Stimulated activated CD8-positive, alpha-beta memory T cell treated with anti-CD3 and anti-CD28 coated beads, Interleukin-7, amount 100 ng/mL, for 4 hours (primary cell): ENCODE results near the gene WDR53.
"Not testable (repeated sequence)": the region's sequence is repeated elsewhere in the genome, so short reads cannot be mapped to it uniquely, and the experiment has no call there.

Experiments used
- DNase-seq, 2 donors: peaks; one replicate each; pipeline ENCODE4 v3.0.0-alpha.2; 2020; ENCODE audit warnings: low read depth in 2 of 2

The WDR53 gene

GRCh38 chr3:196518966-196519717 lies 49.2 kb downstream of the WDR53 start:
- peak in 1 of 2 donors; percentile 27 for DNase-seq

GRCh38 chr3:196517919-196518318 lies 50.4 kb downstream of the WDR53 start:
- no peak for DNase-seq

DNA sequence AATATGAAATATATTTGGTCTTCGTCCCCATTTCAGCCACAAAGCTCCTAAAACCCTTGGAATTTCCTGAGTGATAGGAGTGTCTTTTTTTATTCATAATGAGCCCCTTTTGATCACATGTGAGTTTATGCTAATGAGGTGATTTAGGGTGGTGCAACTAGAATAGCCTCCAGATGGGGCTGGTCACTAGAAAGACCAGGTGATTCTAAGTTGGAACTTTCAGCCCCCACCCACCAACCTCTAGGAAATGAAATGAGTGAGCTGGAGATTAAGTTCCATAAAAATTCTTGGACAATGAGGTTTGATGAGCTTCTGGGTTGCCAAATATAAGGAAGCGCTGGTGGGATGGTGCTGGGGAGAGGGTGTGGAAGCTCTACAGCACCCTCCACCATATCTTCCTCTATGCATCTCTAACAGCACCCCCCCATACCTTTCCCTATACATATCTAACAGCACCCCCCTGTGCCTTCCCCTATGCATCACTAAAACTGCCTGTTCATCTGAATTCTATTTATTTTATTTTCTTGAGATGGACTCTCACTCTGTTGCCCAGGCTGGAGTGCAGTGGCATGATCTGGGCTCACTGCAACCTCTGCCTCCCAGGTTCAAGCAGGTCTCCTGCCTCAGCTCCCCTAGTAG lies 51.1 kb downstream of the WDR53 start:
- DNase-seq = no peak

DNA sequence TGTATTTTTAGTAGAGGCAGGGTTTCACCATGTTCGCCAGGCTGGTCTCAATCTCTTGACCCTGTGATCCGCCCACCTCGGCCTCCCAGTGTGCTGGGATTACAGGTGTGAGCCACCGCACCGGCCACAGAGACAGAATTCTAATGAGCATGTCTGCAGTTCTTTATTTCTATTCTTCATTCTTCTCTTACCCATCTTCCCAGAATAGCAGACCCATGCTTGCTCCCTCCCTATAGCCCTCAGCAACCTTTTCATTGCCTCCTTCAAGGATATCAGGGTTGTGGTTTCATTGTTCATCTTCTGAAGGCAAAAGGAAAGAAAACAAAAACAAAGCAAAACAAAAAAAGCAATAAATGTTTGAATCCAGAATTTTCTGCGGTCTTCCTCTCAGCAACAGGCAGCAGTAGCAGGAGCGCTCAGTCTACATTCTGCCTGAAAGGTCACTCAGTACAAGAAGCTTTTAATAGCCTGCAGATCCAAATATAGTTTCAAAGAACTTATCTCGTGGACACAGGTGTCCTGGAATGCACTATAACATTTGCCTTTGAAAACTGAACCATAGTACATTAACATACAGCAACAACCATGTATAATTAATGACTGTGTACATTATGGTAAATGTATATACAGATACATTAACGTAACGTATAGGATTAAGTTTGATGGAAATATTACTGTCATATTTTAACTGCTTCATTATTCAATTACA lies 53.3 kb downstream of the WDR53 start, which contains the start of gene SMCO1:
TSS of gene SMCO1 (minus strand) at position 434 of the 709 bp plus-strand sequence. CDS start at position 297, 137 bp downstream.
- no peak for DNase-seq

DNA sequence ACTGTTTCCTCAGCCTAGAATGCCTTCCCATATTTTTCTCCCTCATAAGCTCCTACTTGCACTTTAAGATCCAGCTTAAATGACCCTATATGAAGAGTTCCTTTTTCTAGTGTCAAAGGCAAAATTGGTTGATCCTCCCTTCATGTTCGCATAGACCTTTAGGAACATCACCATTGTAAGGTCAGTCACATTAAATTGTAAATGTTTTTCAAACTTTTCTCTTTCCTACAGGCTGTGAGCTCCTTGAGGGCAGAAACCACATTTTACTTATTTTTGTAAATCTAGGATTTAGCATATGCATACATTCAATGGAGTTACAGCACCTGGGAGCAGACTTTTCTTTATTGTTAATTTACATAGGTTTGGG lies 54.0 kb downstream of the WDR53 start:
- DNase-seq = no peak

GRCh38 chr3:196513697-196514349 lies 54.5 kb downstream of the WDR53 start:
- no peak for DNase-seq

GRCh38 chr3:196511646-196512425 lies 56.5 kb downstream of the WDR53 start:
- not testable (repeated sequence) for DNase-seq

DNA sequence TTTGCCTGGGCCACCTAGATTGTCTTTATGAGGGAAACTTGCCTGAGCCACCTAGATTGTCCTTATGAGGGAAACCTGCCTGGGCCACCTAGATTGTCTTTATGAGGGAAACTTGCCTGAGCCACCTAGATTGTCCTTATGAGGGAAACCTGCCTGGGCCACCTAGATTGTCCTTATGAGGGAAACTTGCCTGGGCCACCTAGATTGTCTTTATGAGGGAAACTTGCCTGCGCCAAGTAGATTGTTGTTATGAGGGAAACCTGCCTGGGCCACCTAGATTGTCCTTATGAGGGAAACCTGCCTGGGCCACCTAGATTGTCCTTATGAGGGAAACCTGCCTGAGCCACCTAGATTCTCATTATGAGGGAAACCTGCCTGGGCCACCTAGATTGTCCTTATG lies 57.2 kb downstream of the WDR53 start:
- not testable (repeated sequence) for DNase-seq

DNA sequence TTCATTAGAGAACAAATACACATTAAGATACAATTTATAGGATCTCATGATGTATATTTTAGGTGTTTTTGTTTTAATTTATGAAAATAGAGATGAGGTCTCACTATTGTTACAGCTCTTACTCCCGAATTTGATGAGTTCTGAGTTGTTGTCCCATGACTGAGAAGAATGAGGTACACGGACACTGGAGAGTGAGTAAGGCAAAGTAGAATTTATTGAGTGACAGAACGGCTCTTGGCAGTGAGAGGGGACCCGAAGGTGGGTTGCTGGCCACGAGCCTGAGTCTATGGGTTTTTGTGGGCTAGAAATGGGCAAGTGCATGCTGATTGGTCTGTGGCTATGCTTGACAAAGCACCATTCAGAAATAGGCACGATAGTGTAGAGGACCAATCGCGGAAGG lies 61.7 kb downstream of the WDR53 start:
- no peak for DNase-seq

DNA sequence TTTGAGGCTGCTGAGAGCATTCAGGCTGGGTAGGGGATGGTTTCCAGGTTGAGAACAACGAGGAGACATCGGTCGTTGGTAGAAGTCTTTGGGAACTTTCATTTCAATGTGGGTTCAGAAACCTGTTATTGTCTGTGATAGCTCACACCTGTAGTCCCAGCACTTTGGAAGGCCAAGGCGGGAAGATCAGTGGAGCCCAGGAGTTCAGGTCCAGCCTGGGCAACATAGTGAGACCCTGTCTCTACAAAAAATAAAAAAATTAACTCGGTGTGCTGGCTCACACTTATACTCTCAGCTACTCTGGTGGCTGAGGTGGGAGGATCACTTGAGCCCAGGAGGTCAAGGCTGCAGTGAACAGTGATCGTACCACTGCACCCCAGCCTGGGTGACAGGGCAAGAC lies 63.8 kb downstream of the WDR53 start:
- DNase-seq = no peak
